Measurements from ENCODE around the gene TFAM. TPM values are rescaled to one million over a fixed set of nuclear protein-coding genes. Genes with fewer than 3 reads are reported as not detected.

The TFAM gene
- polyA plus RNA-seq, 1 of the 3 experiments (the other 2 are of a cell fraction): 19.6 TPM

GRCh38 chr10:58362027-58362789 is 23.0 kb upstream of the TFAM start:
- Histone ChIP-seq H3K27me3 (ENCODE audit: insufficient read depth) (no peaks in the 10 kb centered on the region), H4K20me1 (ENCODE audit: insufficient read depth) (no peaks in the 10 kb centered on the region), H3K4me3 (ENCODE audit: low read depth in 2 of 2, low read length in 1 of 2) (no peak overlapping the region), H3K4me1 (ENCODE audit: control insufficient read depth in 1 of 2, insufficient read depth in 2 of 2, low read depth in 1 of 2, low read length in 1 of 2) (0 out of 4 replicates have a peak, but pooled peaks cover 2 to 4% of the 10 kb centered on the region in 2 experiments), H3F3A (replicated peaks; ENCODE audit: insufficient read depth) (peaks cover 5% of the 10 kb centered on the region), H3K79me2 (ENCODE audit: insufficient read depth) (peaks cover 13% of the 10 kb centered on the region; the same call in 1 of the 2 replicates), H3K9me2 (no peaks in the 10 kb centered on the region; the same call in 1 of the 2 replicates), H3K27ac (ENCODE audit: low read depth in 2 of 2, low read length in 1 of 2) (no peak overlapping the region), H3K9ac (no peak overlapping the region), H2AFZ (ENCODE audit: low read depth) (no peak overlapping the region), H3K36me3 (replicated peaks in 1 of 2; ENCODE audit: control insufficient read depth in 1 of 2, insufficient read depth in 2 of 2, low read length in 1 of 2) (peaks cover 13 to 32% of the 10 kb centered on the region in 2 experiments), H3K9me3 (no peaks in the 10 kb centered on the region), H3K4me2 (no peak overlapping the region)
- DNase-seq: no peak
- WGBS (ENCODE audit: low lambda C conversion rate): 68% methylated on average over 1 of the region's 1 CpG
- ChIA-PET CTCF (interaction anchor here (0.6 kb wide), 1 partner anchor 9 kb away, joined by 3 read pairs; no protein-coding TSS in a partner anchor), POLR2A (no interaction called here)
- TF ChIP-seq RAD21 (IDR thresholded peaks at IDR 0.05; ENCODE audit: low read length): no peak
- TF ChIP-seq NRF1 (IDR thresholded peaks at IDR 0.05; ENCODE audit: low read depth, low read length): no peak
- TF ChIP-seq IRF3 (IDR thresholded peaks at IDR 0.05; ENCODE audit: low read depth, low read length): no peak
- no peak for TF ChIP-seq NFIC (IDR thresholded peaks at IDR 0.05; ENCODE audit: borderline replicate concordance)
- TF ChIP-seq GABPA (IDR thresholded peaks at IDR 0.05; ENCODE audit: low read depth): no peak
- TF ChIP-seq USF2 (IDR thresholded peaks at IDR 0.05; ENCODE audit: borderline replicate concordance, low read depth, low read length): no peak
- no peak for TF ChIP-seq PBX3 (IDR thresholded peaks at IDR 0.05)
- no peak for TF ChIP-seq USF1 (IDR thresholded peaks at IDR 0.05; ENCODE audit: borderline replicate concordance, low read depth)
- no peak for TF ChIP-seq TEAD4 (IDR thresholded peaks at IDR 0.05; ENCODE audit: borderline replicate concordance, insufficient read depth)
- no peak for TF ChIP-seq RXRA (IDR thresholded peaks at IDR 0.05; ENCODE audit: borderline replicate concordance, low read depth)
- TF ChIP-seq YY1 (IDR thresholded peaks at IDR 0.05; ENCODE audit: low read depth): no peak

GRCh38 chr10:58367069-58367468 is 18.1 kb upstream of the TFAM start:
- Histone ChIP-seq H3K9me3 (no peaks in the 10 kb centered on the region), H2AFZ (ENCODE audit: low read depth) (no peak overlapping the region), H3K4me1 (ENCODE audit: control insufficient read depth in 1 of 2, insufficient read depth in 2 of 2, low read depth in 1 of 2, low read length in 1 of 2) (no peaks in the 10 kb centered on the region), H3K4me3 (ENCODE audit: low read depth in 2 of 2, low read length in 1 of 2) (no peak overlapping the region), H3K9me2 (no peaks in the 10 kb centered on the region), H3K79me2 (ENCODE audit: insufficient read depth) (no peaks in the 10 kb centered on the region), H3K27ac (ENCODE audit: low read depth in 2 of 2, low read length in 1 of 2) (no peak overlapping the region), H4K20me1 (ENCODE audit: insufficient read depth) (no peaks in the 10 kb centered on the region), H3K27me3 (ENCODE audit: insufficient read depth) (no peaks in the 10 kb centered on the region), H3K36me3 (replicated peaks in 1 of 2; ENCODE audit: control insufficient read depth in 1 of 2, insufficient read depth in 2 of 2, low read length in 1 of 2) (peaks cover 35 to 38% of the 10 kb centered on the region in 2 experiments), H3K4me2 (no peak overlapping the region), H3K9ac (no peak overlapping the region), H3F3A (replicated peaks; ENCODE audit: insufficient read depth) (no peaks in the 10 kb centered on the region)
- DNase-seq: no peak
- 95% methylated on average over 3 of the region's 3 CpGs for WGBS (ENCODE audit: low lambda C conversion rate)
- POLR2A ChIA-PET: interaction anchor here (0.6 kb wide), 1 partner anchor 19 kb away, joined by 3 read pairs; no protein-coding TSS in a partner anchor
- CTCF ChIA-PET: interaction anchor here (0.6 to 1.2 kb wide), 3 partner anchors 24 to 190 kb away, joined by 3 read pairs; no protein-coding TSS in a partner anchor
- no peak for TF ChIP-seq YY1 (IDR thresholded peaks at IDR 0.05; ENCODE audit: low read depth)
- no peak for TF ChIP-seq EZH2phosphoT487 (IDR thresholded peaks at IDR 0.05; ENCODE audit: borderline replicate concordance, low read depth)
- TF ChIP-seq FOXJ3 (CRISPR knock-in tag; IDR thresholded peaks at IDR 0.05): no peak
- TF ChIP-seq JUND (IDR thresholded peaks at IDR 0.05): no peak
- TF ChIP-seq FOSL2 (IDR thresholded peaks at IDR 0.05; ENCODE audit: borderline replicate concordance, low read depth): no peak
- no peak for TF ChIP-seq MEF2A (IDR thresholded peaks at IDR 0.05; ENCODE audit: borderline replicate concordance, low read depth)
- TF ChIP-seq TAF1 (IDR thresholded peaks at IDR 0.05; ENCODE audit: borderline replicate concordance, low read depth, low read length): no peak
- TF ChIP-seq REST (IDR thresholded peaks at IDR 0.05; ENCODE audit: low read depth, low read length): no peak
- TF ChIP-seq MXI1 (IDR thresholded peaks at IDR 0.05; ENCODE audit: low read depth, low read length): no peak
- TF ChIP-seq NFIC (IDR thresholded peaks at IDR 0.05; ENCODE audit: borderline replicate concordance): no peak
